NCI-H2029 treated with DMSO at 0.1 percent for 48 hours (cell line): ENCODE data around the gene SGPP2.
A peak's percentile ranks its signal among the peaks of the same experiment; 100 is the strongest.

Experiments used
- DNase-seq: peaks from one replicate; lab custom pipeline; 2025; lab: John Stamatoyannopoulos, UW

Gene SGPP2

DNA sequence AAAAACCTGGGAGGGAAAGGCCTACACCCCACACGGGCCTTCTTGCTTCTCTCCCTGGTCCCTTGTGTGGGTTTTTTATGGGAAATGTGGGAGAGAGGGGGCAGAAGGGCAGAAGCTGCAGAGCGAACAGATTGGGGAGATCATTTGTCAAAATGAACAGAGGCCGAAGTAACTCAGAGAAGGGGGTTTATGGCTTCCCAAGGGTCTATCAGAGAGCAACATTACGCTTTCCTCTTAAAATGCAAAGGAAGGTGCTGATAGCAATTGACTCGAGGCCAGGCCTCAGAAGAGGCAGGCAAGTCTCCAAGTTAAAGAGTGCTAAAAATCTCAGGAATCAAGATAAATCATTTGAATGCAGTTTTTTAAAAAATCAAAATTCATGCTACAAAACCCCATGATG lies 101.5 kb downstream of the SGPP2 start:
- DNase-seq, result no peak

DNA sequence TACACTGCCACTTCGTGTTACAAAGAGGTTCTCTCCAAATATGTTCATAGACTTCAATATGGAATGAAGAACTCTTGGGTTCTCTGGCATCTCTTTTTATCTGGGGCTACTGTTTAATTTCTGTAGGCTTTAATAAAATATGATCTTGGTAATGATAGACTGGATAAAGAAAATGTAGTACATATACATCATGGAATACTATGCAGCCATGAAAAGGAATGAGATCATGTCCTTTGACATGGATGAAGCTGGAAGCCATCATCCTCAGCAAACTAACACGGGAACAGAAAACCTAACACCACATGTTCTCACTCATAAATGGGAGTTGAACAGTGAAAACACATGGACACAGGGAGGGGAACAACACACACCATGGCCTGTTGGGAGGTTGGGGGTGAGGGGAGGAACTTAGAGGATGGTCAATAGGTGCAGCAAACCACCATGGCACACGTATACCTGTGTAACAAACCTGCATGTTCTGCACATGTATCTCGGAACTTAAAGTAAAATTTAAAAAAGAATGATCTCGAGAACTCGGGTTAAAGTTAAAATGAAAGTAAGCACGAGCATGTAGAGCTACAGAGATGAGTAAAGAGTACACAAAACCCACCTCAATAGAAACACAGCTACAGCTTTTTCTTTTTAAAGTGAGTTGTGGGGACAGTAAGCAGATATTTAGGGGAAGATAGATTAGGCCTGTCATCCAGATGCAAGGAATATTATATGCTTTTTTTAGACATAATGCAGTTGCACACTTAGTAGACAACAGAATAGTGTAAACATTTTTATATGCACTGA lies 102.3 kb downstream of the SGPP2 start:
- DNase-seq, result no peak

DNA sequence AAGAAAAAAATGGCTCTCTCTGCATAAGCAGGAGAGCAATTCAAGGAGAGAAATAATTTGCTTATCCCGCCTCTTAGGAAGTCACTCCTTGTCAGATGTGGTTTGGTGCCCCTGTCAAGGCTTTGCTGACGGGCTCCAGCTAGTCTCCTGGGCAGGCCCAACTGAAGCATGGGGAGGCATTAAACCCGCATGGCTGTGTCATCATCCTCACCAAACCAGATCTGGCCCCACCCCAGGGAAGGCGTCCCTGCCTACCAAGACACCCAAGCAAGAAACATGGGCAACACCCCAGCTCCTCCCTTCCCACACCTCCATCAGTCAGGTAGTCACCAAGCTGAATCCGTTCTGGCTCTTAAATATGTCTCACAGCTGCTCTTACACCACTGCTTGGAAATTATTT lies 108.0 kb downstream of the SGPP2 start:
- DNase-seq, result no peak

DNA sequence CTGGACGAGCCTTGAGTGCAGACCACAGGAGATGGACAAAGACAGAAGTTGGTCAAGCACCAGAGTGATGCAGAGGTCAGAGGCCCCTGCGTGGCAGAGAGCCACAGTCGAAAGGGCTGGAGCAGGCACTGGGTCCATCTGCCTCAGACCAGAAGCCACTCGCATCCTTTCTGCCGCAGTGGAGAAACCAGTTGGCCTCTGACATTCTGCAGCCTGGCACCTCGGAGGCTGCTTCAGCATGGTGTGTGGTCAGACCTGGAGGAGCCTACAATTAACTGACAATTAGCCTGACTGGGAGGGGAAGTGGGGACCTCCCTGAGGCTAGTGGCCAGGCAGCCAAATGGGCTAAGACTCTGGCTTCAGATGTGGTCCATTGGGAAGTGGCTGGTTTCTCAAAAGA lies 111.1 kb downstream of the SGPP2 start:
- no peak for DNase-seq

DNA sequence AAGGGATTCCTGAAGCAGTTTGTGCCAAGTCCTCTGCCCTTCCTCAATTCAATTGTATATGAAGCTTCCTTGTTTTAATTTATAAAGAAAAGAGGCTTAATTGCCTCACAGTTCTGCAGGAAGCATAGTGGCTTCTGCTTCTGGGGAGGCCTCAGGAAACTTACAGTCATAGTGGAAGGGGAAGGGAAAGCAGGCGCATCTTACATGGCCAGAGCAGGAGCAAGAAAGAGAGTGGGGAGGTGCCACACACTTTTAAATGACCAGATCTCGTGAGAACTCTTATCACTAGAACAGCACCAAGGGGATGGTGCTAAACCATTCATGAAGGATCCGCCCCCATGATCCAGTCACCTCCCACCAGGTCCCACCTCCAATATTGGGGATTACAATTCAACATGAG lies 114.2 kb downstream of the SGPP2 start:
- DNase-seq, result no peak

DNA sequence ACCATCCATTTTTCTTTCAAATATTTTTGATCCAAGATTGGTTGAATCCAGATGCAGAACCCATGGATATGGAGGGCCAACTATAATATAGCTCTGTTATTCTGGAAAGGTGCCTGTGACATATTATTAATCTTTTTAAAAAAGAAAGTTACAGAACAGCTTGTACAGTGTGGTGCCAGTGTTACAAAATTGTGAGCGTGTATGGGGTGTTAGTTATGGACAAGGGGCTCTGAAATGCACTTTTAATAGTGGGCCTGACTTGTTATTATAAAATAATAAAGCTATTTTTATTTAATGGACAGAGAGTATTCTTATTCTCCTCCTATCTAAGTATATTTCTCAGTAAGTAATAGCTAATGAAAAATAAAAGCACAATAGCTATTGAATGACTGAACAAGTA lies 120.3 kb downstream of the SGPP2 start:
- DNase-seq, result no peak

DNA sequence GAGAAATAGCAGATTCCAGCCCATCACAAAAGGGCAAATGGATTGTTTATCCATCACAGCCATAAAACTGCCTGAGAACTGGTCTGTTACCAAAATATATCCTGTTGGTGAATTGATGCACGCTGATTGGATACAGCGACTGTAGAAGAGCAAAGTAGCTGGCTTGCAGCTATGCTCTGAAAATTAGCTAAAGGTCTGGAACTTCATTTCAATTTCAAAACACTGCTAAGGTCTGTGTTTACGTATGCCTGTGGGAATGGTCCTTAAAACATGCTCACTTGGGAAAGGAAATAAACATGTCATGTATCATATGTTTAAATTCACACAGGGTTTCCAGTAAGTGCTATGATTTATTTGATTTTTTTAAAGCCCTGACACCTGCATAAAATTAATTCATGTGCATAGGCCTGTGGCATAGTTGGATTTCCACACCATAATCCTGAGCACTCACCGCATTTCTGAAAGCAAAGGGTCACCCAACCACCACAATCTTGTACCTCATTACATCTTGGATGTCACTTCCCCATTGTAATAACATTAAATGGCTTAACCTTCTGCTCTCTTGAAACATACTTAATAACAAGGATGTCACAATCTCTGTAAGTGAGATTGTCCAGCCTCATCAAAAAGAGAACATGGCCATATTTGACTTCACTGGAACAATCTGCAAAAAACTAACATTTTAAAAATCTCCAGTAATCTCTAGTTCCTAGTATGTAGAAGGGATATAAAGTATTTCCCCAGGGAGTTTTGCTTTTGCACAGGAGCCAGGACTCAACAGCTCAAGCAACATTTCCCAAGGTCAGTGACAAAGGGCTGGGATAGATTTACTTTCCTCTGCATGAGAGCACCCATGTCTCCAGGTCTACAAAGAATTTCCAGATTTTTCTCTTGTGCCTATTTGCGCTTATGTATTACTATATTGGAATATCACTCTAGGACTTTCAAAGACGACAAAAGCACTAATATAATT lies 121.8 kb downstream of the SGPP2 start:
- no peak for DNase-seq

DNA sequence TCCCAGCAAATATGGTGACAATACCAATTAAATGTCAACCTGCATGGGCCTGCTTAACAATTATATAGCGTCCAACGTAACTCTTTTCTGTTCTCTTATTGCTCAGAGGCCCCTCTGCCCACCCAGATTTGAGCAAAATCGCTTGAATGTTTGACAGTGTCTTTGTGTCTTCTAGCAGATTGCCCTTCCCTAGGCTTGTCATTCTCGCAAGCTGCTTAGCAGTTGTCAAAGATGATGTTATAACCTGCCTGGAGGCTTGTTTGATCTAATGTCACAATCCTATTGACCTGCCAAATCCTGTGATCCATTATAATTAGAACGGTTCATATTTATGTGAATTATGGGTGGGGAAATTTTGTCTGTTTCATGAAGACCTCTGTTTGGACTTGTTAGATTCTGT lies 122.7 kb downstream of the SGPP2 start:
- no peak for DNase-seq

DNA sequence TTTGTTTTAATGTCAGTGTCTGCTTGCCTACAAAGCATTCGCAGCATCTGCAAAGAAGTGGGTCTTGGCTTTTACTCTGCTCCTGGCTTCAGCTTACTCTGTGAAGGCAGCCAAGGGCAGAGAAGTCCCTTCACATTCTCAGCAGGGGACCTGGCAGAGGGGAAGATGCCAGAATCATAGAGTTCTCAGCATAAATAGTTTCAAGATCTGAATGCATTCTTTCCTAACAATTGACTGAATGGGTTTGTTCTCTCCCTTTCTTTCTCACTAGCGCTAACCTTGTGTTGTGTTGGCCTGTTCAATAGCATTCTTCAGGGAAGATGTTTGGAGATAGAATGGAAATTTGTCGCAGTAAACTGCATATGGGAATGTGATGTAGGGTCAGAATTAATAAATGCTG lies 124.6 kb downstream of the SGPP2 start:
- DNase-seq, result no peak

DNA sequence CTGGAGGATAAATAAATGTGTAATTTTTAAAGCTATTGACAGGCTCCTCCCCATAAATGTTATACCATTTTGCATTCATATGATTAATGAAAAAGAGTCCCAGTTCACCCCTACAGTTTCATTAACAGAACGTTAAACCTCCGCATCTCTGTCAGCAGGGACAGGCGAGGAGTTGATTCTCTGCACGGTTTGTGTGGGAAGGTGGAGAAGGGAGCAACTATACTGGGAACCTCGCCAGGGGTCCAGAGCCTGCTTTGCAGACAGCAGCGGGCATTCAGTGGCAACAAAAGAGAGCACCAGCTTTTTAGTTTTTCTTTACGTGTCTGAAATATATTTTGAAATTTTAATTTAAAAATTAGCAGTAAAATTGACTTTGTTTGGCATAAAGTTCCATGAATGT lies 130.2 kb downstream of the SGPP2 start:
- DNase-seq, result no peak

DNA sequence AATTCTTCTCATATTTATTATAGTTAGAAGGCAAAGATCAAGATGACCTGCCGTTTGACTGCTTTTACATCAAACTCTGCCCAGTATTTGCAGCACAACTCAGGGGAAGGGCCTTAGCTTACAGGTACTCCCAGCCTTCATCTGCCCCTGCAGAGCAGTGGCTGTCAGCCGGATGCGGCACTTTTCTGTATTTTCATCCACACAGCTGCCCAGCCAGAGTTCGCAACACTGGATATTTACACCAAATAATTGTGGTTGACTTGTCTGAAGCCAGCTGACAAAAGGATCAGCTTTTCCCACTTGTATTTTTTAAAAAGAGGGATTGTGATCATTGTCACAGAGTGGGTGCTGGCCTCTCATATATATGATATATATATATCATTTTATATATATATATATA lies 136.8 kb downstream of the SGPP2 start:
- DNase-seq, result no peak

DNA sequence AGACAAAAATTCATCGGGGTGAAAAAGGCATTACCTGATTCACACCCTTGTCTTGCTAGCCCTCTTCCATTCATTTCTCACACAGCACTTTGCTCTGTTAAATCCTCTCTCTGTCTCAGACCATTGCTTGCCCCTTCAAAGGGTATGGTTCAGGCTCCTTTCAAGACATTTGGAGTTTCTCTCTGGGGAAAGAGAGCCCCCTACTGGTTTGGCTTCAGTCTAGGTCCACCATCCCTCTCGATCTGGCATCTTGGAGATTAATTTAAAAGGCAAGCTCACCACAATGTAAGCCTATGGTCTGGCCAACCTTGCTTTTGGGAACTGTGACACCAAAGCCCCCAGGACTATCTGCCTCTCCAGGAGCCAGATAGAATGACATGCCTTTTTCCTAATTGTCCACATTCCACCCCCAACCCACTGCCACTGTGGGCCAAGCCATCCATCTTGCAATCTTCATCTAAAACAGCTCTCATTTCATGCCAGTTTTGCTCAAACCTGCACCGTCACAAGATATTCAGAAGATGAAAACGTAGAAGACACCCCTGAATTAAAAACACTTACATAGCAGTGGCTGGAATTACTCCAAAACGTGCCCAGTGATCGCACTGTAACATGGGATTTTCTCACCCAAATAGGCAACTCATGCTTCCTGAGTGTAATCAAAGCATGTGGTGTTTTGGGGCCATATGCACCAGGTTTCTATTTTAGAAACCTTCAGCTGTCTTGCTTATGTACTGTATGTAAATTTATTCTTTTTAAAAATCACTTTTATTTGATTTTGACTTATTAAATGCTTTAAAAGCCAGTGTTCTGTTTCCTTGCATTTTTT lies 137.7 kb downstream of the SGPP2 start:
- DNase-seq, result peak; percentile 55

DNA sequence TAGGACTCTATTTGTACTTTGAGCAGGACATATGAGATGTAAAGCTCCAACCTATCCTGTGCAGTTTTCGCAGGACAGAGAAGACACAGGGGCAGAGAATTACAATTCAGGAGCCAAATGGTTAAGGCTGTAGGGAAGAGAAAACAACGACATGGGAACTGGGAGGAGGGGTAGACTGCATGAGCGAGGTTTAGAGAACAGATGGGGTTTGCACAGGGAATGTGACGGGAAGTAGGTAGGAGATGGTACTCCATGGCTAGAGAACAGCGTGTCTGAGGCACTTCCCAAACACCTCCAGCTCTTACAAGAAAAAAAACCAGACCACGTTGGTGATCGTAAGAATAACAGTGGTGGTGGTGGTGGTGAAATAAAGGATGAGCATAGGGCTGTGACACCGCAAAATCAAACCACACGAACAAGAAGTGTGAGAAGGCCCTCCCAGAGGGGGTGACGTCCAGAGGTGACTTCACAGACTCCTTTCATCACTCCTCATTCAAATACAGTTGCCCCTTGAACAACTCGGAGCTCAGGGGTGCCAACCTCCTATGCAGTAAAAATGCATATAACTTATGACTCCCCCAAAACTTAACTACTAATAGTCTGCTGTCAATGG lies 138.9 kb downstream of the SGPP2 start:
- DNase-seq, result no peak

DNA sequence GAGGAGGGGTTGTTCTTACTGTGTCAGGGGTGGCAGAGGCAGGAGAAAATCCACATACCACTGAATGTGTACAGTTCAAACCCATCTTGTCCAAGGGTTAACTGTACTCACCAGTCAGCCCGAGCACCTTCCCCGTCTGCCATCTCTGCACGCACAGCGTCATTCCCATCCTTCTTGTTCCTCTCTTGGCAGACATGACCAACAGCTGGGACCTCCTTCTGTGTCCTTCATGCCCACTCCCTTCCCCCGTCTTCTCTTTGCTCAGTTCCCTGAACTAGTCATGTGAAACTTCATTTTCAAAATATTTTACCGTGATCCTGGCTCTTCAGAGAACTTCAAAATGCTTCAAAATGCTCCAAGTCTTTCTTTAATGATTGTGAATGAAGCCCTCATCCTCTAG lies 139.6 kb downstream of the SGPP2 start:
- DNase-seq, result no peak

DNA sequence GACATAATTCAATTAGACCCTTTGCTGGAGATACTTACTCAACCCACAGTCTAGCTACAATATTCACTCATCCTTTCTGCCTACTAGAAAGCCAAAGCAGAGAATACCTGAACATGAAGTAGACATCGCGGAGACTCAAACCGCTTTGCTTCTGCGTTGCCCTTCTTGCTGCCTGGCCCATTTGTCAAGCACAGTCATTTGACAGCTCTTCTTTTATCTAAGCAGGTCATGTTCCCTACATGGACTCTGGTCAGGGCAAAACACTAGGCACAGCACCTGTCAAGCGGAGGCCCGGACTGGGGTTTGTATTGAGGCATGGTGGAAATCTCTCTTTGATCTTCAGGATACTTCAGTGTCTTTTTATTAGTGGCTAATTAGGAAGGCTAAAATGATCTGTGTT lies 141.9 kb downstream of the SGPP2 start:
- DNase-seq, result no peak

DNA sequence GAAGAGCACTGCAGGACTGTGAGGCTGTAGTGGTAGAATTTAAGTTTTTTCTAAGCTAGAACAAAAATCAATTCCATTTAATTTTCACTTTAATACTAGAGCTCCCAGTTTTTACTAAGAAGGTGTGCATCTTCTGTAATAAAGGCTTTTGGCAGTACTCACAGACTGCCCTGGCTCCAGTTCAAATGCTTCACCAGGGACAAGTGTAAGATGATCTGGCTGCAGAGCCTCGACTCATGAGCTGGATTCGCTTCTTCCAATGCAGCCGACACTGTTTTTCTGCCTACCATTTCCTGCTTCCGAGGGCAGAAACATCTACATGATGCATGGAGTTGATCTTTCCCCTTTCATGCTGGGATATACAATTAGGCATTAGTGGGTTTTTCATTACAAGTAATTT lies 144.5 kb downstream of the SGPP2 start:
- peak; percentile 87 for DNase-seq

DNA sequence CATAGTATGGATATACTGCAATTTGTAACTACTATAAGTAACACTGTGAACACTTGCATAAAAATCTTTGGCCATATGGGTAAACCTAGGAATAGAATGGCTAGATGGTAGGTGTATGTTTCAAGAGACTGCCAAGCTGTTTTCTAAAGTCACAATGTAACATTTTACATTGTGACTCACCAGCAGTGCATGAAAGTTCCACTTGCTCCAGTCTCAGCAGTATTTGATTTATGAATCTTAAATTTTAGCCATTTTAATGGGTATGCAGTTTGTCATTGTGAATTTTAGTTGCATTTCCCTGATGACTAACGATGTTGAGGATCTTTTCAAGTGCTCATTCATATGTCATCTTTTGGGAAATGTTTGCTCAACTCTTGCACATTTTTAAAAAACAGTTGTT lies 145.5 kb downstream of the SGPP2 start:
- DNase-seq, result no peak

DNA sequence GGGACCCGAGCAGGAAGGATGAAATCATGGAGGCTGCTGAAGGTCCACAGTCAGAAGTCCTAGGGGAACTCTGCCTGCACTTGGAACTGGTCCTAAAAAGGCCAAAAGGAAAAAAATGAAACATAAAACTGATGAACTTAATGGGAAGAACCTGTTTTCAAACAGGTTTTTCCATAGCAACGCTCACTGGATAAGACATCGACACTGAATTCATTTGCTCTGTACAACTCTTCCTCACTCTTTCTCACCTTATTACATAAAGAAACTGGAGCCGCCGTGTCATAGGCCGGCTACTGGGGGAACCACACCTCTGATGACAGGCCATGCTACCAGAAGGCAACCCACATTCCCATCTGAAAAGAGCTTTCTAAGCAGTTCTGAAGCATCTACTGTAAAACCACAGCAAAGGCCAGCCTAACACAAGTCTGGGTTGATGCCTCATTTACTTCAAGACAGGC lies 147.9 kb downstream of the SGPP2 start:
- no peak for DNase-seq

DNA sequence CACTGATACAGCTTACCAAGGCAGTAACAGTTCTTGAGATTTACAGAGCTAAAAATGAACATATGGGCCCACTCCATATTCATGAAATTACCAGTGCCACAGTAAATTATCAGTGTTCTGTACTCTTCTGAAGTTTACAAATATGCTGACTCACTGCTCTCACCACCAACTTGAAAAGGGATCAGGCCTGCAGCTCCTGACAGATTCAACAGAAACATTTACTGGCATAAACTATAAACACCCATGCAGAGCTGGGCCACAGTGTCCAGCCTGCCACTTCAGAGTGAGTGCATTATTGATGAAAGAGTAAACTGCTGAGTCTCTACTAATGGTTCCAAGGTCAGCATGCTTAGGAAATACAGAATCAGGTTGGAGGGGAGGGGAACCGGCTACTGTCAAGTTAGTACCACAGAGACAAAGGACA lies 148.4 kb downstream of the SGPP2 start:
- DNase-seq, result no peak

DNA sequence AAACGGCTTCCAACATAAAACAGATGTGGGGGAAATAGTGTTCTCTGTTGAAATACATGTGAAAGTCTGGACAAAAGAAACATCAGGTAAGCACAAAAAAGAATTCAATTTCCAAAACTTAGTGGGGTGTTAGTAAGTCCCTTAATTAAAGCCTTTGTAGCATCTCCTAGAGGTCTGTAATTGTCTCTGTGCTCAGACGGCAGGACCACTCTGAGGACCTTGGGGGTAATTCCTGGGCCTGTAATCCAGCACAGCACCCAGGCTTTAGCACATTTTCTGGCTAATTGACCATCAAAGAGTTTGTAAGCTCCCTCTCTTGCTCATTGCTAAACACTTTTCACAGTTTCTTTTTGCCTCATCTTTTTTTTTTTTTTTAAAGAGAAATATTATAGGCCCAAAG lies 151.3 kb downstream of the SGPP2 start:
- no peak for DNase-seq

DNA sequence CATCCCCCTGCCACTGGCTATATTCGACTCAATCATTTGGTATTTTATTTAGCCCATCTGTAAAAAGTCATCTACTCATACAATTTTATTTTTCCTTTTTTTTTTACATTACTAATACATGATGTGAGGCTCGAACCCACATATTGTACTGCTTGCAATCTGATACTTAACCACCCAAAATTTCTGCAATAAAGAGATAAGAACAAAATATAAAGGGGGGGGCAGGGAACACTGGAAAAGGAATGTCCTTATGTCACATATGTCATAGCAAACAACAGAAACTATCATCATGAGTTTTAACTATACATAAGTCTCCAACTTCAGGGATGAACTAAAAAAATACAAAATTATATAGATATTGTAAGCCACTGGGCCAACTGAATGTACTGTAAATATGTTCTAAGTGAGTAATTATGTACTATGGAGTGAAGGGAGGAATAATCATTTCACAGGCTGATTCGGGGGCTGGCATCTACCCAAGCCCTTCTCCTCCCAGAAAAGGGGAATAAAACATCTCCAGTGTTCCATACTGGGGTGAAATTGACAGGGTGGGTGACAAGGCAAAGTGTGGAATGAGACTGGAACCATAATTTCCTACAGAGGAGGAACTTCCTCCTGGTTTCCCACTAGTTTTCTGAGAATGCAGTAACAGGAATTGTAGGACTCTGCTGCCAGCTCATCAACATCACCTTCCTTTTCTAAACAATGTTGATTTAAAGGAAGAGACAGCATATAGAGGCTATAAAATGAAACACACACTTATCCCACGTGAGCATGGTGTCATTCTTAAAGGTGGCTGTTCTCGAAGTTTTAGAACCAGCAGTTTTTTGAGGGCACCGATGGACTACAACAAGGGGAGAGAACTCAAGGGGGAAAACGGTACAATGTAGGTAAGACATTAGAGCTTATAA lies 152.1 kb downstream of the SGPP2 start:
- no peak for DNase-seq
